SK-N-SH (cell line): ENCODE results near the gene ATP11B. TPM values are rescaled to one million over a fixed set of nuclear protein-coding genes. Genes with fewer than 3 reads are reported as not detected.

Experiments
- CTCF ChIA-PET: fragments of 300-600, 350-600 bp; formaldehyde crosslinking; extraction: SDS; loops from one replicate; lab custom pipeline; 2021; lab: Yijun Ruan, JAX
- POLR2A ChIA-PET: fragments of 350-600 bp; sonication (Branson Sonifier 250); formaldehyde crosslinking; extraction: SDS; loops from one replicate; lab custom pipeline; 2020; ENCODE audit warnings: antibody characterized with exemption, inconsistent platforms; lab: Yijun Ruan, JAX
- DNase-seq: peaks from one replicate; pipeline ENCODE4 v3.0.0; 2012
- H2AFZ ChIP-seq: fragments of 200-600 bp; sonication (generic); 2 replicates; pipeline ENCODE4 v1.8.1; 2016; ENCODE audit warnings: antibody characterized with exemption, mild to moderate bottlenecking, low read depth
- H3F3A ChIP-seq: fragments of 200-600 bp; sonication (generic); replicated peaks from 2 replicates; pipeline ENCODE3; 2016; ENCODE audit warnings: antibody characterized with exemption, mild to moderate bottlenecking; ENCODE audit not compliant: insufficient read depth
- H3K27ac ChIP-seq, 2 experiments: fragments of 200-500 bp in 1 of 2; fragments of 200-600 bp in 1 of 2; sonication (Bioruptor generic) in 1 of 2; sonication (generic), shearing (Covaris generic) in 1 of 2; 2 replicates each; pipeline versions ENCODE4 v1.5.1 to v1.6.1; 2014 to 2016; ENCODE audit warnings: low read depth in 2 of 2, inconsistent platforms in 1 of 2, low read length in 1 of 2, mild to moderate bottlenecking in 1 of 2, mixed read lengths in 1 of 2
- H3K27me3 ChIP-seq: fragments of 200-600 bp; sonication (generic), shearing (Covaris generic); 2 replicates; pipeline ENCODE4 v1.6.1; 2016; ENCODE audit warnings: mixed run types; ENCODE audit not compliant: insufficient read depth
- H3K36me3 ChIP-seq, 2 experiments: fragments of 200-500 bp in 1 of 2; fragments of 200-600 bp in 1 of 2; sonication (Bioruptor generic) in 1 of 2; sonication (generic) in 1 of 2; replicated peaks in 1 of 2; 2 replicates each; pipeline versions ENCODE3 to v1.5.1; 2014 to 2016; ENCODE audit warnings: low read length in 1 of 2, mild to moderate bottlenecking in 1 of 2; ENCODE audit not compliant: insufficient read depth in 2 of 2, control insufficient read depth in 1 of 2
- H3K4me1 ChIP-seq, 2 experiments: fragments of 200-500 bp in 1 of 2; fragments of 200-600 bp in 1 of 2; sonication (Bioruptor generic) in 1 of 2; sonication (generic), shearing (Covaris generic) in 1 of 2; 2 replicates each; pipeline versions ENCODE4 v1.5.1 to v1.6.1; 2014 to 2016; ENCODE audit warnings: low read depth in 1 of 2, low read length in 1 of 2, mixed run types in 1 of 2; ENCODE audit not compliant: insufficient read depth in 2 of 2, control insufficient read depth in 1 of 2
- H3K4me2 ChIP-seq: fragments of 200-600 bp; sonication (generic), shearing (Covaris generic); 2 replicates; pipeline ENCODE4 v1.6.1; 2017; ENCODE audit warnings: mixed run types
- H3K4me3 ChIP-seq, 2 experiments: fragments of 200-500 bp in 1 of 2; fragments of 200-600 bp in 1 of 2; sonication (Bioruptor generic) in 1 of 2; sonication (generic), shearing (Covaris generic) in 1 of 2; 2 replicates each; pipeline versions ENCODE4 v1.5.1 to v1.8.1; 2014 to 2016; ENCODE audit warnings: low read depth in 2 of 2, inconsistent platforms in 1 of 2, low read length in 1 of 2, mild to moderate bottlenecking in 1 of 2, mixed read lengths in 1 of 2, moderate library complexity in 1 of 2
- H3K79me2 ChIP-seq: fragments of 200-600 bp; sonication (generic); 2 replicates; pipeline ENCODE4 v1.8.1; 2017; ENCODE audit warnings: mild to moderate bottlenecking; ENCODE audit not compliant: insufficient read depth
- H3K9ac ChIP-seq: fragments of 200-600 bp; sonication (generic); 2 replicates; pipeline ENCODE4 v1.6.1; 2017; ENCODE audit warnings: mixed run types
- H3K9me2 ChIP-seq: fragments of 200-600 bp; sonication (generic); 2 replicates; pipeline ENCODE4 v1.6.1; 2017; ENCODE audit warnings: mixed run types
- H3K9me3 ChIP-seq: fragments of 200-600 bp; sonication (generic); 2 replicates; pipeline ENCODE4 v1.6.1; 2017; ENCODE audit warnings: mixed run types, mild to moderate bottlenecking, moderate library complexity
- H4K20me1 ChIP-seq: fragments of 200-600 bp; sonication (generic); 2 replicates; pipeline ENCODE4 v1.6.1; 2017; ENCODE audit warnings: mild to moderate bottlenecking, mixed run types; ENCODE audit not compliant: insufficient read depth
- ELF1 ChIP-seq: IDR thresholded peaks from 2 replicates; pipeline ENCODE4 v1.4.0; 2012
- FOSL2 ChIP-seq: IDR thresholded peaks from 2 replicates; pipeline ENCODE4 v1.4.0; 2012; ENCODE audit warnings: low read depth, mild to moderate bottlenecking, moderate library complexity, borderline replicate concordance
- IRF3 ChIP-seq: fragments of 150-350 bp; IDR thresholded peaks from 2 replicates; pipeline ENCODE4 v1.6.1; 2016; ENCODE audit warnings: mild to moderate bottlenecking, low read depth, low read length
- MEF2A ChIP-seq: IDR thresholded peaks from 2 replicates; pipeline ENCODE4 v1.4.0; 2012; ENCODE audit warnings: low read depth, borderline replicate concordance
- NFIC ChIP-seq: IDR thresholded peaks from 2 replicates; pipeline ENCODE4 v1.4.0; 2012; ENCODE audit warnings: borderline replicate concordance
- PBX3 ChIP-seq: IDR thresholded peaks from 2 replicates; pipeline ENCODE4; 2012
- POLR2AphosphoS5 ChIP-seq: IDR thresholded peaks from 2 replicates; pipeline ENCODE4 v1.6.1; 2012; ENCODE audit warnings: low read depth, low read length
- WGBS: methylation state at CpG from one replicate; pipeline ENCODE4 v1.1.6; 2017; ENCODE audit warnings: low lambda C conversion rate; 5-methylcytosine and 5-hydroxymethylcytosine counted together
- polyA plus RNA-seq, 3 experiments: library from polyadenylated mRNA; depleted of rRNA; stranded (reverse); fragments of >200 nt; gene quantifications; 2 replicates each; pipeline ENCODE4 v1.2.3, GENCODE V29; 2012

The ATP11B gene
- polyA plus RNA-seq, 1 of the 3 experiments (the other 2 are of a cell fraction) = 8.7 TPM

GRCh38 chr3:182925330-182925943 is 132.1 kb downstream of the ATP11B start:
- ChIA-PET POLR2A (no interaction called here), CTCF (interaction anchor here (0.8 to 1.1 kb wide), 2 partner anchors 9 kb away, joined by 3 read pairs; no protein-coding TSS in a partner anchor)

GRCh38 chr3:182925944-182926337 is 132.6 kb downstream of the ATP11B start:
- H3K27me3 ChIP-seq = no peaks in the 10 kb centered on the region

More at GRCh38 chr3:182925330-182925943, 132.1 kb downstream of the ATP11B start:
- Histone ChIP-seq H3K9me3 (no peaks in the 10 kb centered on the region), H3K9me2 (no peaks in the 10 kb centered on the region), H3K27ac (no peak overlapping the region), H2AFZ (no peak overlapping the region), H3K79me2 (no peaks in the 10 kb centered on the region), H3K4me3 (no peak overlapping the region), H3K9ac (no peak overlapping the region), H4K20me1 (no peaks in the 10 kb centered on the region), H3K4me1 (peaks cover 0 to 4% of the 10 kb centered on the region in 2 experiments; a peak in 2 of 4 replicates), H3K36me3 (peaks cover 0 to 10% of the 10 kb centered on the region in 2 experiments), H3F3A (no peaks in the 10 kb centered on the region), H3K27me3 (no peaks in the 10 kb centered on the region), H3K4me2 (no peak overlapping the region)
- TF ChIP-seq FOSL2 (no peak), PBX3 (no peak), POLR2AphosphoS5 (0 out of 2 replicates have a peak, but pooled peaks have one; percentile 10), MEF2A (no peak)
- no peak for DNase-seq
- over 99% methylated on average over 4 of the region's 4 CpGs for WGBS

GRCh38 chr3:182935803-182936202 is 142.5 kb downstream of the ATP11B start:
- H3K4me2 ChIP-seq = no peak overlapping the region
- H3K9me2 ChIP-seq = no peaks in the 10 kb centered on the region
- no peak overlapping the region for H3K27ac ChIP-seq
- ChIA-PET CTCF (interaction anchor here (0.8 to 1.1 kb wide), 3 partner anchors 26 to 32 kb away, joined by 3 read pairs; no protein-coding TSS in a partner anchor), POLR2A (interaction anchor here (0.6 kb wide), 1 partner anchor 1053 kb away, joined by 3 read pairs; no protein-coding TSS in a partner anchor)
- peaks cover 3% of the 10 kb centered on the region; the same call in 1 of the 2 replicates for H3K9me3 ChIP-seq
- H4K20me1 ChIP-seq = no peaks in the 10 kb centered on the region
- DNase-seq = no peak
- H3K4me3 ChIP-seq = no peak overlapping the region
- no peaks in the 10 kb centered on the region; a peak in 1 of 4 replicates for H3K4me1 ChIP-seq
- no peak overlapping the region for H2AFZ ChIP-seq
- H3K9ac ChIP-seq = no peak overlapping the region
- no peaks in the 10 kb centered on the region for H3F3A ChIP-seq
- peaks cover 8 to 28% of the 10 kb centered on the region in 2 experiments for H3K36me3 ChIP-seq
- H3K79me2 ChIP-seq = no peaks in the 10 kb centered on the region
- 88% methylated on average over 3 of the region's 3 CpGs for WGBS
- no peak for TF ChIP-seq IRF3
- TF ChIP-seq POLR2AphosphoS5 = no peak
- TF ChIP-seq NFIC = no peak
- no peaks in the 10 kb centered on the region for H3K27me3 ChIP-seq

More at GRCh38 chr3:182925944-182926337, 132.6 kb downstream of the ATP11B start:
- no peak overlapping the region for H3K4me3 ChIP-seq
- CTCF ChIA-PET = interaction anchor here (1.1 kb wide), 1 partner anchor 10 kb away, joined by 3 read pairs; no protein-coding TSS in a partner anchor
- no peak overlapping the region for H3K27ac ChIP-seq
- no peaks in the 10 kb centered on the region for H3K9me2 ChIP-seq
- no peaks in the 10 kb centered on the region for H3K9me3 ChIP-seq
- no peaks in the 10 kb centered on the region for H4K20me1 ChIP-seq
- TF ChIP-seq ELF1 (no peak), POLR2AphosphoS5 (0 out of 2 replicates have a peak, but pooled peaks have one; percentile 7)
- H3K4me1 ChIP-seq = no peaks in the 10 kb centered on the region; a peak in 1 of 4 replicates
- 96% methylated on average over 3 of the region's 3 CpGs for WGBS
- H3K79me2 ChIP-seq = no peaks in the 10 kb centered on the region
- DNase-seq = no peak
- H3F3A ChIP-seq = no peaks in the 10 kb centered on the region
- no peak overlapping the region for H3K9ac ChIP-seq
- POLR2A ChIA-PET = no interaction called here
- H2AFZ ChIP-seq = no peak overlapping the region
- H3K4me2 ChIP-seq = no peak overlapping the region
- peaks cover 0 to 8% of the 10 kb centered on the region in 2 experiments for H3K36me3 ChIP-seq
